ENCODE data around the gene MYCL.
"Not testable (repeated sequence)": the region's sequence is repeated elsewhere in the genome, so short reads cannot be mapped to it uniquely, and the experiment has no call there.

Gene MYCL

DNA sequence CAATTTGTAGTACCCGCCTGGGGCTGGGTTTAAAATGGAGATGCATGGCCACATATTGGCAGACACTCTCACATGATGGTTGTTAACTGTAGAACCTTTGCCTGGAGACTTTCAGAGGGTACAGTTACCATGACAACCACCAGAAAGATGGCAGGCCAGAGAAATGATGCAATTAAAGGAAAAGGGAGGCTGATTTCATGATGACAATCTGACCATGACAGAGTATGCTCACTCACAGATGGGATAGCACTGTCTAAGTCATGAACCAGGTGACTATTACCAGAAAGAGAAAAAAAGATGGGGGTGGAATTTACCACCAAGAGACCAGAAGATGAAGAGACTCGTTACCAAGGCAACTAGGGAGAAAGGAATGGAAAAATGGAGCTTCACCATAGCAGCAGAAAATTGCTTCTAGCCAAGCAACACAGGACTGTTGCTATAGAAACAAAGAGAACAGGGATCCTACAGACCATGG lies 14.9 kb downstream of the MYCL start:
- DNase-seq, result peak; percentile 13

DNA sequence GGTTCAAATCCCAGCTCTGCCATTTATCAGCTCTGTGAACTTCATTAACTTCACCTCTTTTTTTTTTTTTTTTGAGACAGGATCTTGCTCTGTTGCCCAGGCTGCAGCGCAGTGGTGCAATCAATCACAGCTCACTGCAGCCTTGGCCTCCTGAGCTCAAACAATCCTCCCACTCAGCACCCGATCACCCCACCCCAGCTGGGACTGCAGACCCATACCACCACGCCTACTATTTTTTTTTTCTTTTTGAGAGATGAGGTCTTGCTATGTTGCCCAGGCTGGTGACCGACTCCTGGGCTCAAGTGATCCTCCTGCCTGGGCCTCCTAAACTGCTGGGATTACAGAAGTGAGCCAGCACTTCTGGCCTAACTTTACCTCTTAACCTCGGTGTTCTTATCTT lies 16.2 kb downstream of the MYCL start:
- no peak for DNase-seq

DNA sequence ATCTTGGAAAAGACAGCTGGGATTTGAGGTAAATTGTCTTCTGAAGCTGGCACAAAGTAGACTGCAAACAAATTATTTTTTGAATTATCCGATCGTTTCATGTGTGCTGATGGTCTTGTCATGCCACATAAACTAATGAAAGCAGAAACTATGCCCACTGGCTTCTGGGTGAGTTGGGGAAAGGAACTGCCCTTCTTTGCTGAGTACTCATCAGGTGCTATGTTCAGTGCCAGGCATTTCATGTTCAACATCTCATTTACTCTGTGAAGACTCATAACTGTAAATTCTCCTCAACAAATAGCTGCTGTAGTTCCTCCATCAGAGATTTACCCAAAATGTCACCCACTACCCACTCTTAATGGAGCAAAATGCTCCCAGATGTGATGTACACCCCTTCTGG lies 19.6 kb downstream of the MYCL start:
- DNase-seq, result no peak

DNA sequence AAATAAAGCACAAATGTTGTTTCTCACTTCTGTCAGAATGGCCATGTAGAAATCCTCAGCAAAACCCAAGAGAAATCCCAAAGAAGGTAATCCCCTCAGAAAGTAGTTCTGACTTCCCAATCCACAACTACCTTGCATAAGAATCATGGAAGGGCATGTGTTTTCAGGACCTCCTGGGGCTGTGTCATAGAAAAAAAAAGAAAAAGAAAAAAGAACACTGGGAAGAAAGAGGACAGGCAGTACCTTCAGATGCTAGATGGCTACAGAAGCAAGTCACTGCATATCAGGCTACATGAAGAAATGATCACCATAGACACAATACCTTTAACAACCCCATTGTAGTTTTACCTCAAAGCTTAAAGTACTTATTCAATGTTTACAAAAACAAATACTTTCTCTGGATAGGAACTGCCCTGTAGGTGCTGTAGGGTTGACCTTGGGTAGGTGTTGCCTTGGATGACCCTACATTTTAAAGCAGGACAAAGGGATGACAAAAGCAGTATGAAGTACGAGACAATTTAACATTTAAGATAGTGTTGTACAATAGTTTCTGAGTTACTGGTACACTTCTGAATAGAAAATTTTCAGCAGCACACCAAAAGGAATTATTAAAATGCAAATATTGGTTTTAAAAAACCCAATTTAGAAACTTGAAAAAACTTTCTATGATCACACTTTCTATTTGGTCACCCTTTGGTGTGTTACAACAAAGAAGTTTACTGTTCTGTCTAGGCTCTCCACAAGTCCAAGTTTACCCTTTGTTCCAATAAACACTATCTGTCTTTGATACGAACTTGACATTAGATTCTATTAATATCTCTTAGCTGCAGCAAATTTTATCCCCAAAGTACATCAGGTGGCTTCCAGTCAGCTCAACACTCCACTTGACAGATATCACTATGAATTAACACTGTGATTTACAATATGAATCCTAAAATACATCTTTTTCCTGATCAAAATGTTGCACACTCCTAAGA lies 23.4 kb downstream of the MYCL start:
- DNase-seq, result no peak

DNA sequence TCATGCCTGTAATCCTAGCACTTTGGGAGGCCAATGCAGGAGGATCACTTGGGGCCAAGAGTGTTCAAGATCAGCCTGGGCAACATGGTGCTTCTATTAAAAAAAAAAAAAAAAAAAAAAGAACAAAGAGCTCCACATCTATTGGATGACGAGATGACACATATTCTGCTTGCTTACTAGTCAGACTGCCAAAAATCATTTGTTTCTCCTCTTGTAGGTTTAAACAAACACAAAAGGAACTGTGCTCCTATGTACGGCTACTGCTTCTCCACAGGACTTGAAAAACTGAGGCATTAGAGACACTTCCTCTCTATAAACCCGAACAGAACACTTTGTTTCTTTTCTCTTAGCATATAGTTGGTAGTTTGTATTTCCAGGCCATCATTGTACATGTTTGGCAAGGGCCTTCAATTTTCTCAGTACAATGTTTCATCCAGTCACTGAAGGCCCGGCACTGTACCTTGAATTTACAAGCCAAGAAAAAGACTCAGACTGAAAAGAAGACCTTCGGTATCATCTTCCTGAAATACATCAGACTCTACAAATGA lies 24.4 kb downstream of the MYCL start:
- DNase-seq, result no peak

DNA sequence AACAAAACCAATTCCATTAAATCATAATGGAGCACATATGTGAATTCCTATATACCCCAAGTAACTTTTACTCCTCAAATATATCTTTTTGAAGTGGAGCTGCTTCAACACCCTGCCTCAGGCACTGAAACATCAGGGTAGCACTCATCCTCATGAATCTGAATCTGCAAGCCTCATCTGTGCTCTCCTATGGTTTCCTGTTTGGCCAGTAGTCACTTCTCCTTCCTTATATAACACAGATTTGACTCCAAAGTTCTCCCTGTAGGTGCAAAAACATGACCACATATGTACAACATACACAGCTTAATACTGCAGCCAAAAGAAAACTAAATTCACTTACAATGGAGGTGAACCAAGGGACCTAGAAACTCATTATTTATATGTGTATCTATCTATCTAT lies 25.6 kb downstream of the MYCL start:
- DNase-seq, result no peak

DNA sequence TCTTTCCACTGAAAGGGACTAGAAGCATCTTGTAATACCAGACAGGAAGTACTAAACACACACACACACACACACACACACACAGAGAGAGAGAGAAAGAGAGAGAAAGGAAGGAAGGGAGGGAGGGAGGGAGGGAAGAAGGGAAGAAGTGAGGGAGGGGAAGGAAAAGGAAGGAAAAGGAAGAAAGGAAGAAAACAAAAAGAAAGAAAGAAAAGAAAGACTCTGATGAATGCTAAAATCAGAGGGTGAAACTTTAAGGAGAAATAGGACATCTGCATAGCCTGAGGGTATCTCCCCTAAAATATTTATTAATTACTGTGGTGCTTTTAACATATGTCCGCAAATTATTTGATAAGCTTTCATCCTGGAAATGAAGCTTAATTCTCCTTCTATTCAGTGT lies 29.0 kb downstream of the MYCL start:
- DNase-seq, result no peak

DNA sequence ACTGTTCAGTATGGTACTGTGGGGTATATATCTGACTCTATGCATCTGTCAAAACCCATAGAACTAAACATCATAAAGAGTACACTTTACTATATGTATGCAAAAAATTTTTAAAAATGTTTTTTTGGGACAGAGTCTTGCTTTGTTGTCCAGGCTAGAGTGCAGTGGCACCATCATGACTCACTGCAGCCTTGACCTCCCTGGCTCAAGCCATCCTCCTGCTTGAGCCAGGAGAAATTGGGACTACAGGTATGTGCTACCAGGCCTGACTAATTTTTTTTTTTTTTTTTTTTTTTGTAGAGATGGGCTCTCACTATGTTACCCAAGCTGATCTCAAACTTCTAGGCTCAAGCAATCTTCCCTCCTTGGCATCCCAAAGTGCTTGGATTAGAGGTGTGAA lies 29.9 kb downstream of the MYCL start:
- DNase-seq, result no peak

DNA sequence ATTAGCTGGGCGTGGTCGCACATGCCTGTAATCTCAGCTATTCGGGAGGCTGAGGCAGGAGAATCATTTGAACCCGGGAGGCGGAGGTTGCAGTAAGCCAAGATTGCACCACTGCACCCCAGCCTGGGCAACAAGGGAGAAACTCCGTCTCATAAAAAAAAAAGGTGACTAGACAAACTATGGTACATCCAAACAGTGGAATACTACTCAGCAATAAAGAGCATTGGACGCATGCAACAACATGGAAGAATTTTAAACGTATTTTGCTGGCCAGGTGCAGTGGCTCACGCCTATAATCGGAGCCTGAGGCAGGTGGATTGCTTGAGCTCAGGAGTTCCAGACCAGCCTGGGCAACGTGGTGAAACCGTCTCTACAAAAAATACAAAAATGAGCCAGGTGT lies 30.7 kb downstream of the MYCL start:
- not testable (repeated sequence) for DNase-seq

DNA sequence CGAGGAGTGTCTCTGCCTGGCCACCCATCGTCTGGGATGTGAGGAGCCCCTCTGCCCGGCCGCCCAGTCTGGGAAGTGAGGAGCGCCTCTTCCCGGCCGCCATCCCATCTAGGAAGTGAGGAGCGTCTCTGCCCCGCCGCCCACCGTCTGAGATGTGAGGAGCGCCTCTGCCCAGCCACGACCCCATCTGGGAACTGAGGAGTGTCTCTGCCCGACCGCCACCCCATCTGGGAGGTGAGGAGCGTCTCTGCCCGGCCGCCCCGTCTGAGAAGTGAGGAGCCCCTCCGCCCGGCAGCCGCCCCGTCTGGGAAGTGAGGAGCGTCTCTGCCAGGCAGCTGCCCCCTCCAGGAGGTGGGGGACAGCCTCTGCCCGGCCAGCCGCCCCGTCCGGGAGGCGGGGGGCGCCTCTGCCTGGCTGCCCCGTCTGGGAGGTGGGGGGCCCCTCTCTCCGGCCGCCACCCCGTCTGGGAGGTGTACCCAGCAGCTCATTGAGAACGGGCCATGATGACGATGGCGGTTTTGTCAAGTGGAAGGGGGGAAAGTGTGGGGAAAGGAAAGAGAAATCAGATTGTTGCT lies 32.1 kb downstream of the MYCL start:
- not testable (repeated sequence) for DNase-seq

DNA sequence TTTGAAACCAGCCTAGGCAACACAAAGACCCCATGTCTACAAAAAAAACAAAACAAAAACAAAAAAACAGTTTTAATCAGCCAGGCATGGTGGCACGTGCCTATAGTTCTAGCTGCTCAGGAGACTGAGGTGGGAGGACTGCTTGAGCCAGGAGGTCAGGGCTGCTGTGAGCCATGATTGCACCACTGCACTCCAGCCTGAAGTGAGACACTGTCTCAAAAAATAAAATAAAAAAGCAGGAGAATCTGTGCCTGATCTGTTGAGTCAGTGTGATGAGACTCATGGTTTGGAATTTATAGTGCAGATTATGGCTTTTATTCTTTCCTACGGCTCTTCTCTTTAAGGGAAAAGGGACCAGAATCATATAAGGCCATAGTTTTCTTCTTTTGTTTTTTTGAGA lies 35.0 kb downstream of the MYCL start:
- no peak for DNase-seq

DNA sequence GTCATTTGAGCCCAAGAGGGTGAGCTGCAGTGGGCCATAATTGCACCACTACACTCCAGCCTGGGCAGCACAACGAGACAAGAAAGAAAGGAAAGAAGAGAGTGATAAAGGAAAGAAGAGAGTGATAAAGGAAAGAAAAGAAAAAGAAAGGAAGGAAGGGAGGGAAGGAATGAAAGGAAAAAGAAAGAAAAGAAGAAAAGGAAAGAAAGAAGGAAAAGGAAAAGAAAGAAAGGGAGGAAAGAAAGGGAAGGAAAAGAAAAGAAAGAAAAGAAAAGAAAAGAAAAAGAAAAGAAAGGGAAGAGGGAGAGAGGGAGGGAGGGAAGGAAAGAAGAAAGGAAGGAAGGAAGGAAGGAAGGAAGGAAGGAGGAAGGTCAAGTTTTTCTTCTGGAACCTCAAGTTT lies 36.0 kb downstream of the MYCL start:
- DNase-seq, result no peak

DNA sequence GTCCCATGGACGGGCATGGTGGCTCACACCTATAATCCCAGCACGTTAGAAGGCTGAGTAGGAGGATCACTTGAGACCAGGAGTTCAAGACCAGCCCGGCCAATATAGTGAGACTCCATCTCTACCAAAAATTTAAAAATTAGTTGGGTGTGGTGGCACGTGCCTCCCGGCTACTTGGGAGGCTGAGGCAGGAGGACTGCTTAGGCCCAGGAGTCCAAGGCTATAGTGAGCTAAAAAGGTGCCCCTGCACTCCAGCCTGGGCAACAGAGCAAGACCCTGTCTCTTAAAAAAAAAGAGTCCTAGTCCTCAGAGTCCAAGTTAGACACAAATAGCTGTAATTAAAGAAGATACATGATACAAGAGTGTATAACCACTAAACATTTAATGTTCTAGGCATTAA lies 38.5 kb downstream of the MYCL start:
- no peak for DNase-seq

DNA sequence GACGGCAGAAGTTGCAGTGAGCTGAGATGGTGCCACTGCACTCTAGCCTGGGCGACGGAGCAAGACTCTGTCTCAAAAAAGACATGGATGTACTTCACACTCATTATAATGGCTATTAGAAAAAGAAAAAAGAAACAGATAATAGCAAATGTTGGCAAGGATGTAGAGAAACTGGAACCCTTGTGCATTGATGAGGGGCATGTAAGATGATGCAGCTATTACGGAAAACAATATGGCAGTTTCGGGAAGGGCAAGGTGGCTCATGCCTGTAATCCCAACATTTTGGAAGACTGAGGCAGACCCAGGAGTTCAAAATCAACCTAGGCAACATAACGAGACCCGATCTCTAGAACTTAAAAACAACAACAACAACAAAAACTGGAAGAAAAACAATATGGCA lies 40.7 kb downstream of the MYCL start:
- DNase-seq, result no peak

DNA sequence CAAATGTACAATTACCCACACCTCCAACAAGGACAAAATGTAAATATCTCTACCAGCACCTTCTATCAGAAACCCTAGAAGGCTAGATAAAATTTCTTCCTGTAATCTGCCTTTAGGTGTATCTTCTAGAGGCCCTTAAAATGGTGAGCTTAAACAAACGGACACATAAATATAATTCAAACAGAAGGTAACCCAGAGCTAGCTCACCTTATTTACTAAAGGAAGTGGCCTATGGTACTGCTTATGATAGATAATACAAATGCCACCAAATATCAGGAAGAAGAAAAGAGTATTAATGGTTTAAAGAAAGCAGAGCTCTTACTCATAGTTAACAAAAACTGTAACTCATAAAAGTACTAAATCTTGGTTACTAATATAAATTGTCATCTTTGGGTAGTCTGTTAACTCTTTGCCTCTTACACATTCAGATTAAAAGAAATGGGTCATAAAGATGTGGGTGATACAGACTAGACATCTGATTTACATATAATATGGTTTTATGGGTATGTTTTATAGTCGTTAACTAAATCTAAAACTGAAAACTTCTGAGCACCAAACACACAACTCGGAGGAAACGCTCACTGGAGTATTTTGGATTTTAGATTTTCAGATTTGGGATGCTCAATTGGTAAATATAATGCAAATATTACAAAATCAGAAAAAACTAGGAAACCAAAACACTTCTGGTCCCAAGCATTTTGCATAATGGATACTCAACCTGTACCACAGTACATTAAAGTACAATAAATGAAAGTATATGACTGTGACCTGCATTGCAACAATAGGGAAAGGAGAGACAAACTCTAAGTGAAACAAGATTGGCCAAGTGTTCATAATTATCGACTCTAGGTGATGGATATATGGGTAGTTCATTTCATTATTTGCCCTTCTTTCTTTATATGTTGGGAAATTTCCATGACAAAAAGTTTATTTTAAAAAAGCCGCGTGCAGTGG lies 41.6 kb downstream of the MYCL start:
- no peak for DNase-seq

DNA sequence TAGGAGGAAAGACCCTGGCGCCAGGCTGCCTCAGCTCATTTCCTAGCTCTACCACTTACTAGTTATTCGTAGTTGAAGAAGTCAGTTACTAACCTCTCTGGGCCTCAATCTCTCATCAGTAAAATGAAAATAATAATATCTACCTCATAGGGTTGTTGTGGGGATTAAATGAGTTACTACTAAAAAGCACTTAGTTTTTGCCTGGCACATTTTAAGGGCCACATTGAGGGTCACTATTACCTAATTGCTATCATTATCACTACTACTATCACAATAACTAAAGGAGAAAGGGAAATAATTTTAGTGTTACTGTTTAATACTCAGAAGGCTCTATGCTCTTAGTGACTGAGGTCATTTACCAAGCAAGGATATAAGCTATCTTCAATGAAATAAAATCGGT lies 43.4 kb downstream of the MYCL start:
- no peak for DNase-seq

DNA sequence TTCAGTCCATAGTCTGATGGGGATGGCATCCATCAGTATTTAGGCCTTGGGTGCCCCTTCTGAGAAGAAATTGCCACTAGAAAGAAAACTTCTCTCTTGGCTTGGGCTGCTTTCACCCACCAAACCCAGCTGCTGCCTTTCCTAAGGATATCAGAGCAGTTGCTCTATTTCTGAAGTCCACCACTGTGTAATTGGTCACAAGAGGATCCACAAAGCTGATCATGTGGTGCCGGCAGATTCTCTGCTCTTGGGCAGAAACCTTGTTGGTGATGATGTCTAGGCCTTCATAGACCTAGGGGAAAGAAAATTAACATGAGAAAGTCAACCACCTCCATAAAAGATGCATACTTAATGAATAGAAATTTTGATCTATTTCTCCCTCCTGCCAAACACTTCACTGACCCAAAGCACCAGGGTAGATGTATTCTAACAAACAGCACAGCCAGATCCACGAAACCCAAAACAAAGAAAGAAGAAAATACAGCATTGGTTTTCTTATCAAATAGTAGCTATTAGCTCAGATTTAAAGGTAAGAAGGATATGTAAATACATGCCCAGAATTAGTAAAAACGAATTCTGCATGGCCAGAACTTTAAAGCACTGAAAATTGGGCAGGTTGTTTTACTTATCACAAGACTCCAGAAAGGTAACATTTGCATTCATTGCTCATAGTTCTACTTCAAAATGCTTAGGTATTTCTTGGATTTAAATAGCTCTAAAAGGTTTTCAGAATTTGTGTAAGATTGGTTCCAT lies 44.4 kb downstream of the MYCL start:
- DNase-seq, result no peak

DNA sequence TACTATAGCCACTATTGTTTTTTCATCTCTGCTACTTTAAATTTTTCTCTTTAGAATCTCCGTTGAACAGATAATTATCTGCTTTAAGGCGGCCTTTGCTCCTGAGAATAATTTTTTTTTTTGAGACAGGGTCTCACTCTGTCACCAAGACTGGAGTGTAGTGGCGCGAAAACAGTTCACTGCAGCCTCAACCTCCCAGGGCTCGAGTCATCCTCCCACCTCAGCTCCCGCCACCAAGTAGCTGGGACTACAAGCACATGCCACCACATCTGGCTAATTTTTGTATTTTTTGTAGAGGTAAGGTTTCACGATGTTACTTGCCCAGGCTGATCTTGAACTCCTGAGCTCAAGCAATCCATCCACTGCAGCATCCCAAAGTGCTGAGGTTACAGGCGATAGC lies 47.0 kb downstream of the MYCL start:
- DNase-seq, result no peak

DNA sequence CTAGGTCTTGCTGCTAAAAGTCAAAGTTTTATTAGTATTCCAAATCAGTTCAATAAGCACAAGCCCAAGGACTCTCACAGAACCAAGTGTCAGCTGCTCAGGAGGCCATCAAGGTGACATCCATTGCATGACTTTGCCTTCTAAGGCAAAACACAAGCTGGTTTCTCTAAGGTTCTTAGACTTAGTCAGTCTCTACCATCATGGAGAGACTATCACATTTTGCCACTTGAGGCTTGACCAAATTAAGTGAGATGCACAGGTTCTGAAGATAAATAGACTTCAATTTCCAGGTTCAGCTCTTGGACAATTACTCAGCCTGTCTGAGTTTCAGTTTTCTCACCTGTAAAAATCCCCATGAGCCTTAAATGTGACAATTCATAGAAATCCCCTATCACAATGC lies 47.4 kb downstream of the MYCL start:
- no peak for DNase-seq

DNA sequence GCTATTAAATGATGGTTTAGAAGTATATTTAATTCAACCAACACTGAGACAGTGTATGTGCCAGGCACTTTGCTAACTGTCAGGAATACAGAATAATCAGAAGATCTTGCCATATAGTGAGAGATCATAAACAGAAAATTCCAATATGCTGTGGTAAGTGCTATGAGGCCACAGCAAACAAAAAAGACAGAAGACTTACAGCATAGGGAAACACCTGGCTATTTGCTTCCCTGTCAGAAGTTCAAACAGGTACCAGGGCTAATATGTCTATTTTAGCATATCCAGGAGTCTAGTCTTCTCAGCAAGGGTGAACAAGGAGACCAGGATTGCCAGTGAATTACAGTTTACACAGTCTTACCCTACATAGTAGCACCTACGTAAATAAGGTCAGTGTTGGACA lies 48.8 kb downstream of the MYCL start:
- DNase-seq, result no peak

DNA sequence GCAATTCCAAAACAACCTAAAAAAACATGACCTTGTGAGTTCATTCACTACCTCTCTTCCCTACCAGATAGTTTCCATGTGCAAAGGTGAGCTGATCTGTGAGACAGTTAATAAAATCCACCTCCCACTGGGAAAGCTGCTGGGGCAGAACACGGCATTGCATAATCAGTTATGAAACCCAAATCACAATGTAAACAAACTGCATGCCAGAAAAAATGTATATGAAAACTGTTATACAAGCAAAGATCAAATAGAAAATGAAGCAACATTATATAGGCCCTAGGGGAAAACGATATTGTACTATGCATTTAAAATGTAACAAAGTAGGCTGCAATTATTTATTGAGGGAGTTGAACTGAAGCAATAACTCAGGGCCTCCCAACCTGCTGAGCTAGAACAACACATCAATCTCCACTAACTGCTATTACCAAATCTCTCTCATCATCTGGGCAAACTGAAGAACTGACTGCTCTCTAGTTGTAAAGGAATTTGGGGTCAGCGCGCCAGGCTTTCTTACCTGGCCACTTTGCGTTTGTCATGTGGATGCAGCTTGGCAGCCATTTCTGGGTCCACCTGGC lies 49.4 kb downstream of the MYCL start:
- DNase-seq, result peak; percentile 60

All from NCI-H2171 treated with DMSO at 0.1 percent for 48 hours (cell line).